H1 (cell line): Measurements from ENCODE around the gene IL7R. TPM values are rescaled to one million over a fixed set of nuclear protein-coding genes. Genes with fewer than 3 reads are reported as not detected.

Experiments used
- CHD7 ChIP-seq: fragments of 300-600 bp; sonication (generic); IDR thresholded peaks from 2 replicates; pipeline ENCODE4 v1.7.1; 2012; ENCODE audit warnings: low read length, moderate library complexity, mild to moderate bottlenecking, inconsistent platforms; ENCODE audit not compliant: insufficient replicate concordance
- GTF2F1 ChIP-seq: IDR thresholded peaks from 2 replicates; pipeline ENCODE4 v1.6.1; 2012; ENCODE audit warnings: low read depth, low read length, improper control_type of control experiment, borderline replicate concordance
- HDAC6 ChIP-seq: IDR thresholded peaks from one replicate; pipeline ENCODE4 v1.7.1; 2012; ENCODE audit warnings: low read depth, mild to moderate bottlenecking, inconsistent platforms, low read length, moderate library complexity
- JUN ChIP-seq: IDR thresholded peaks from 2 replicates; pipeline ENCODE4 v1.6.1; 2011; ENCODE audit warnings: low read depth, mild to moderate bottlenecking, improper control_type of control experiment, low read length
- MAX ChIP-seq: IDR thresholded peaks from 2 replicates; pipeline ENCODE4 v1.6.1; 2012; ENCODE audit warnings: inconsistent platforms
- NRF1 ChIP-seq: IDR thresholded peaks from 2 replicates; pipeline ENCODE4 v1.6.1; 2011; ENCODE audit warnings: mild to moderate bottlenecking, low read depth, low read length, improper control_type of control experiment
- POLR2AphosphoS5 ChIP-seq: IDR thresholded peaks from 2 replicates; pipeline ENCODE4 v1.6.1; 2011; ENCODE audit warnings: low read depth, low read length
- RNF2 ChIP-seq: fragments of 200-900, 300-1000 bp; sonication (generic); IDR thresholded peaks from 2 replicates; pipeline ENCODE4 v1.7.1; 2016; ENCODE audit warnings: borderline replicate concordance, low read depth, mild to moderate bottlenecking, antibody characterized with exemption, low read length; ENCODE audit not compliant: poor library complexity, severe bottlenecking; ENCODE audit errors: missing control alignments
- TAF1 ChIP-seq: IDR thresholded peaks from 2 replicates; pipeline ENCODE4 v1.6.1; 2011; ENCODE audit warnings: mild to moderate bottlenecking, low read depth, low read length
- TBP ChIP-seq: IDR thresholded peaks from 2 replicates; pipeline ENCODE4 v1.6.1; 2011; ENCODE audit warnings: low read depth, low read length, improper control_type of control experiment
- TCF12 ChIP-seq: IDR thresholded peaks from 2 replicates; pipeline ENCODE4 v1.6.1; 2011; ENCODE audit warnings: low read depth, mild to moderate bottlenecking, low read length
- ZNF274 ChIP-seq: IDR thresholded peaks from 2 replicates; pipeline ENCODE4 v1.7.0; 2012; ENCODE audit warnings: low read length, borderline replicate concordance; ENCODE audit errors: extremely low read depth
- polyA plus RNA-seq, 7 experiments: library from polyadenylated mRNA; depleted of rRNA in 3 of 7; stranded (reverse) in 5 of 7; unstranded in 2 of 7; fragments of >200 nt in 5 of 7; fragments of 200-250 nt in 2 of 7; gene quantifications; 1 replicate in 5 of 7; 2 replicates in 1 of 7; 4 replicates in 1 of 7; pipeline versions ENCODE4 v1.2.1 to v1.2.3, GENCODE V29; 2011 to 2013; ENCODE audit warnings: missing spikeins in 2 of 7, mixed read lengths in 2 of 7
- total RNA-seq: library from RNA; stranded (reverse); fragmentation: NEBNext Ultra II Directional; extraction: Animal tissue kit (Norgen Biotek cat#: 25700); gene quantifications from 2 replicates; pipeline ENCODE4 v1.2.1, GENCODE V29; 2021

IL7R gene
- total and polyA plus RNA-seq, 2 of the 8 experiments (the other 6 are each of a cell fraction or from before 2014, with no cell fraction given), result not detected

- TF ChIP-seq CHD7, result no peak
- TF ChIP-seq TAF1, result no peak
- no peak for TF ChIP-seq MAX
- TF ChIP-seq ZNF274, result no peak
- no peak for TF ChIP-seq HDAC6
- no peak for TF ChIP-seq JUN
- TF ChIP-seq RNF2, result no peak
- TF ChIP-seq POLR2AphosphoS5, result no peak
- TF ChIP-seq NRF1, result no peak
- TF ChIP-seq GTF2F1, result no peak
- no peak for TF ChIP-seq TCF12
- TF ChIP-seq TBP, result no peak
These were observed 51.5 kb downstream of the IL7R start (continued) for GRCh38 chr5:35908228-35908627.
